HepG2 (cell line): ENCODE measurements around the gene CCK. TPM values are rescaled to one million over a fixed set of nuclear protein-coding genes. Genes with fewer than 3 reads are reported as not detected.

Experiments
- ATAC-seq: fragments of 200-7000 bp; cut with Tn5 transposase; 3 replicates; pipeline ENCODE4 v1.9.1; 2020; ENCODE audit warnings: mild to moderate bottlenecking, moderate library complexity
- BruUV-seq: library from RNA; stranded (reverse); fragments of 400-500 nt; replicated peaks from 2 replicates; lab custom pipeline; 2021; lab: Mats Ljungman, UMichigan
- CTCF ChIA-PET: fragments of 300-600 bp; formaldehyde crosslinking; extraction: SDS; loops from one replicate; lab custom pipeline; 2021; ENCODE audit warnings: low total read pairs, inconsistent platforms, low intra/inter-chr PET ratio; lab: Yijun Ruan, JAX
- POLR2A ChIA-PET: fragments of 350-600 bp; sonication (Branson Sonifier 250); formaldehyde crosslinking; loops from one replicate; lab custom pipeline; 2020; ENCODE audit warnings: antibody characterized with exemption, inconsistent platforms; lab: Yijun Ruan, JAX
- DNase-seq: peaks from one replicate; pipeline ENCODE4 v3.0.0-alpha.2; 2015; ENCODE audit warnings: low spot score
- FAIRE-seq: peaks from 3 replicates; lab custom pipeline; 2011; peaks lifted over from hg19 to GRCh38; lab: Jason Lieb, UNC
- H2AFZ ChIP-seq: one replicate; pipeline ENCODE4 v1.6.1; 2011; ENCODE audit warnings: low read length, inconsistent platforms
- H3K27ac ChIP-seq: fragments of 300-600 bp; 3 replicates; pipeline ENCODE4 v1.8.0; 2011; ENCODE audit warnings: mixed run types, mild to moderate bottlenecking, mixed read lengths, low read length, inconsistent platforms; ENCODE audit not compliant: insufficient read depth; ENCODE audit errors: extremely low read length
- H3K27me3 ChIP-seq, 2 experiments: fragments of 200-600 bp in 1 of 2; 2 replicates in 1 of 2; 3 replicates in 1 of 2; pipeline versions ENCODE4 v1.6.0 to v1.8.0; 2011; ENCODE audit warnings: low read length in 2 of 2, mild to moderate bottlenecking in 2 of 2, moderate library complexity in 2 of 2, inconsistent platforms in 1 of 2; ENCODE audit not compliant: insufficient read depth in 2 of 2, control insufficient read depth in 1 of 2
- H3K36me3 ChIP-seq, 2 experiments: fragments of 200-600 bp in 1 of 2; replicated peaks in 1 of 2; 2 replicates in 1 of 2; 3 replicates in 1 of 2; pipeline versions ENCODE4 v1.5.1 to v1.8.0; 2011; ENCODE audit warnings: low read length in 2 of 2, inconsistent platforms in 1 of 2; ENCODE audit not compliant: insufficient read depth in 2 of 2, control insufficient read depth in 1 of 2
- H3K4me1 ChIP-seq: 2 replicates; pipeline ENCODE4 v1.5.1; 2012; ENCODE audit warnings: low read length, inconsistent platforms; ENCODE audit not compliant: insufficient read depth
- H3K4me2 ChIP-seq: 2 replicates; pipeline ENCODE4 v1.6.0; 2011; ENCODE audit warnings: low read depth, low read length, inconsistent platforms
- H3K4me3 ChIP-seq, 3 experiments: fragments of 200-600 bp in 1 of 3; sonication (generic), shearing (Covaris generic) in 1 of 3; replicated peaks in 1 of 3; 2 replicates each; pipeline ENCODE4 v1.5.1; 2011 to 2016; ENCODE audit warnings: low read length in 3 of 3, inconsistent platforms in 2 of 3, low read depth in 2 of 3, mild to moderate bottlenecking in 2 of 3, control low read depth in 1 of 3, mixed read lengths in 1 of 3; ENCODE audit not compliant: insufficient read depth in 1 of 3
- H3K79me2 ChIP-seq: one replicate; pipeline ENCODE4 v1.6.1; 2011; ENCODE audit warnings: low read length, inconsistent platforms; ENCODE audit not compliant: insufficient read depth
- H3K9ac ChIP-seq: 2 replicates; pipeline ENCODE4 v1.6.0; 2011; ENCODE audit warnings: mild to moderate bottlenecking, low read depth, low read length, inconsistent platforms; ENCODE audit not compliant: insufficient read depth
- H3K9me3 ChIP-seq: 2 replicates; pipeline ENCODE4 v1.5.1; 2012; ENCODE audit warnings: mild to moderate bottlenecking, low read length
- H4K20me1 ChIP-seq: 2 replicates; pipeline ENCODE4 v1.6.0; 2011; ENCODE audit warnings: inconsistent platforms, mild to moderate bottlenecking, low read length, moderate library complexity; ENCODE audit not compliant: insufficient read depth
- ARID3A ChIP-seq: IDR thresholded peaks from 2 replicates; pipeline ENCODE4 v1.6.1; 2012; ENCODE audit warnings: low read depth, low read length, improper control_type of control experiment
- ARID5B ChIP-seq: IDR thresholded peaks from 2 replicates; pipeline ENCODE4 v1.4.0; 2020; ENCODE audit warnings: mild to moderate bottlenecking, missing genetic modification reagents
- ETV6 ChIP-seq: sonication (generic); formaldehyde crosslinking; conservative IDR thresholded peaks from 2 replicates; pipeline ENCODE4 v1.4.0; 2020; ENCODE audit warnings: missing genetic modification reagents
- EZH2 ChIP-seq: conservative IDR thresholded peaks from 2 replicates; pipeline ENCODE4 v1.6.1; 2012; ENCODE audit warnings: mild to moderate bottlenecking, low read depth, low read length, moderate library complexity
- NBN ChIP-seq: fragments of 450-650 bp; conservative IDR thresholded peaks from 2 replicates; pipeline ENCODE4 v1.6.1; 2017
- NFYB ChIP-seq: sonication (generic); formaldehyde crosslinking; IDR thresholded peaks from 2 replicates; pipeline ENCODE4 v1.4.0; 2020; ENCODE audit warnings: missing genetic modification reagents
- PHF5A ChIP-seq: IDR thresholded peaks from one replicate; pipeline ENCODE4 v1.6.1; 2018; ENCODE audit warnings: low read depth, missing genetic modification reagents; ENCODE audit not compliant: unreplicated experiment
- ZFP36 ChIP-seq: fragments of 150-350 bp; IDR thresholded peaks from 2 replicates; pipeline ENCODE4 v1.6.1; 2018; ENCODE audit warnings: borderline replicate concordance, low read length, low read depth; ENCODE audit not compliant: partially characterized antibody
- ZNF17 ChIP-seq: sonication (generic); formaldehyde crosslinking; IDR thresholded peaks from 2 replicates; pipeline ENCODE4 v1.5.0; 2020; ENCODE audit warnings: mild to moderate bottlenecking, missing genetic modification reagents
- ZNF660 ChIP-seq: sonication (generic); formaldehyde crosslinking; IDR thresholded peaks from 2 replicates; pipeline ENCODE4 v1.5.1; 2020; ENCODE audit warnings: mild to moderate bottlenecking, low read depth, missing genetic modification reagents, borderline replicate concordance
- ZNF674 ChIP-seq: sonication (generic); formaldehyde crosslinking; IDR thresholded peaks from 2 replicates; pipeline ENCODE4 v1.5.0; 2020; ENCODE audit warnings: low read depth, mild to moderate bottlenecking, missing genetic modification reagents
- ZNF788 ChIP-seq: sonication (generic); formaldehyde crosslinking; IDR thresholded peaks from 2 replicates; pipeline ENCODE4 v1.5.0; 2020; ENCODE audit warnings: mild to moderate bottlenecking, missing genetic modification reagents, borderline replicate concordance
- WGBS: methylation state at CpG from one replicate; pipeline ENCODE4 v1.1.6; 2017; ENCODE audit warnings: low lambda C conversion rate; 5-methylcytosine and 5-hydroxymethylcytosine counted together
- in situ Hi-C: cut with HindIII; loops from 2 replicates; pipeline ENCODE4 v1.10.0; 2017; ENCODE audit warnings: low pct_unique_long_range_greater_than_20kb; ENCODE audit not compliant: extremely low pct_ligation_motif_present
- intact Hi-C: fragments of 100-400 bp; cut with micrococcal nuclease; formaldehyde crosslinking; loops from one replicate; pipeline ENCODE4 v1.10.0; 2022; ENCODE audit not compliant: unreplicated experiment
- polyA plus RNA-seq, 8 experiments: library from polyadenylated mRNA; depleted of rRNA in 3 of 8; stranded (reverse) in 7 of 8; unstranded in 1 of 8; fragments of >200 nt; fragmentation: Illumina TruSeq in 4 of 8; extraction: Trizol in 4 of 8; gene quantifications; 2 replicates each; pipeline versions ENCODE4 v1.2.1 to v1.2.3, GENCODE V29; 2011 to 2016; ENCODE audit warnings: low read depth in 4 of 8, missing spikeins in 1 of 8, mixed read lengths in 1 of 8; ENCODE audit not compliant: insufficient read depth in 1 of 8
- total RNA-seq, 5 experiments: library from RNA; depleted of rRNA; stranded (reverse); fragments of >200 nt; fragmentation: Illumina TruSeq; extraction: Trizol; gene quantifications; 2 replicates each; pipeline ENCODE4 v1.2.3, GENCODE V29; 2016; ENCODE audit warnings: low read depth in 1 of 5

CCK gene
- total and polyA plus RNA-seq, 2 of the 13 experiments (the other 11 are each of a cell fraction or from before 2014, with no cell fraction given): not detected

- 0 out of 2 replicates have a peak, but pooled peaks cover 11% of the 10 kb centered on the region for H3K4me1 ChIP-seq
- H3K4me3 ChIP-seq: no peak overlapping the region
- H3K36me3 ChIP-seq: peaks cover 19 to 45% of the 10 kb centered on the region in 2 experiments
- TF ChIP-seq ARID5B (no peak), ZNF674 (no peak), ZNF788 (CRISPR knock-in tag) (no peak), ZNF17 (CRISPR knock-in tag) (no peak), ETV6 (CRISPR knock-in tag) (no peak), ZFP36 (no peak), ARID3A (no peak), EZH2 (no peak), ZNF660 (CRISPR knock-in tag) (no peak), PHF5A (CRISPR knock-in tag) (no peak), NBN (no peak), NFYB (CRISPR knock-in tag) (no peak)
- ATAC-seq: no peak
- no peaks in the 10 kb centered on the region for H3K9me3 ChIP-seq
- BruUV-seq: no TSS peak
- in situ Hi-C loops: no loop called here
- no peaks in the 10 kb centered on the region for H4K20me1 ChIP-seq
- H3K4me2 ChIP-seq: no peak overlapping the region
- FAIRE-seq: no peak
- no peak overlapping the region for H3K27ac ChIP-seq
- H3K9ac ChIP-seq: no peak overlapping the region
- ChIA-PET CTCF (no interaction called here), POLR2A (no interaction called here)
- no peaks in the 10 kb centered on the region for H3K79me2 ChIP-seq
- intact Hi-C loops: no loop called here
- H3K27me3 ChIP-seq: no peaks in the 10 kb centered on the region
- no peak for DNase-seq
- H2AFZ ChIP-seq: no peak overlapping the region
- WGBS: 98% methylated on average over 8 of the region's 8 CpGs
These were observed 51.3 kb downstream of the CCK start for GRCh38 chr3:42214565-42215283.
